ENCODE data around the gene IGHMBP2.

IGHMBP2 gene

DNA sequence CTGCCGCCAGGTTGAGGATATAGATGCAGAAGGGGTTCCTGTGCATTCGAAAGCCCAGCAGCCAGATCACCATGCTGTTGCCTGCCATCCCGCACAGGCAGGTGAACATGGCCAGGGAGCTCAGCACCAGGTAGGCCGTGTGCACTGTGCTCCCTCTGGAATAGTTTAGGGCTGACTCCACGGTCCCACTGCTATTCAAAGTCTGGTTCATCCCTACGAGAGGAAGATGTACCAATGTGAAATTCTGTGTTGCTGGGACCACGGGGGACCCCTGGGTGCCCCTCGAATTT lies 77.0 kb downstream of the IGHMBP2 start, which contains the start of gene MRGPRD:
TSS of gene MRGPRD (minus strand) at position 211 of the 290 bp plus-strand sequence. CDS start at position 211, 0 bp downstream.
- DNase-seq (ENCODE audit: low read depth in 1 of 2, low spot score in 1 of 2) = no peak

DNA sequence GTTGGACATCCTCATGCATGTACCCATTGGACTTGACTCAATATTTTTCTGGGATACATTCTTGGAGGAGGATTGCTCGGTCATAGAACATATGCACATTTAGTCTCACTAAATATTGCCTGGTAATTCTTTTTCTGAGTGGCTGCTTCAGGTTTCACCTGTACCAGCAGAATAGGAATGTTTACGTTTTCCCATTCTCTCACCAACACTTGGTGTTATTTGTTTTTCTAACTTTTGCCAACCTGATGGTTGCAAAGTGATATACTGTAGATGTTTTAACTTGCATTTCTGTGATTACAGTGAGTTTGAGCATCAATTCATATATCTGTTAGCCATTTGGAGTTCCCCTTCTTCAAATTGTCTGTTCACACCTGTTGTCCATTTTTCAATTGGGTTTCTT lies 78.4 kb downstream of the IGHMBP2 start:
- DNase-seq (ENCODE audit: low read depth in 1 of 2, low spot score in 1 of 2) = no peak

DNA sequence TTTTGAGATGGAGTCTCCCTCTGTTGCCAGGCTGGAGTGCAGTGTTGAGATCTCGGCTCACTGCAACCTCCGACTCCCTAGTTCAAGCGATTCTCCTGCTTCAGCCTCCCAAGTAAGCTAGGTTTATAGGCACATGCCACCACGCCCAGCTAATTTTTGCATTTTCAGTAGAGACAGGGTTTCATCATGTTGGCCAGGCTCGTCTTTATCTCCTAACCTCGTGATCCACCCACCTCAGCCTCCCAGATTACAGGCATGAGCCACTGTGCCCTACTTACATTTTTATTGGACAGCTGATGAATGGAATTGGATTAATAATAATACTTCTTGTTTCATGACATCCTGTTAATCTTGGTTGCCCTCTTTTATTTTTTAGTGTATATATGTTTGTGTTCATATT lies 80.1 kb downstream of the IGHMBP2 start:
- DNase-seq (ENCODE audit: low read depth in 1 of 2, low spot score in 1 of 2) = no peak

DNA sequence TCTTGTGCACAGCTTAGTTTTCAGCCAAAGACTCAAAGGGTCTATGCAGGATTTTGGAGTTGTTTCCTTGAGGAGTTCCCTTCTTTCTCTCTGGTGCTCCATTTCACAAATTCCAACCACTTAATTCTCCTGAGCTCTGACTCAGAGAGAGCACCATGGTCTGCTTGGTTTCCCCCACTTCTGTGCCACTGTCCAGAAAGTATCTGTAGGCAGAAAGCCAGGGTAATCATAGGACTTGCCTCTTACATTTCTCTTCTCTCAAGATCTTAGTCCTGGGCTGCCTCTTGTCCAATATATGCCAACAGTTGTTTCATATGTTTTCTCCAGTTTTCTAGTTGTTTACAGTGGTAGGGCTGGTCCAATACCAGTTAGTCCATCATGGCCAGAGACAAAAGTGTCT lies 83.5 kb downstream of the IGHMBP2 start:
- DNase-seq (ENCODE audit: low read depth in 1 of 2, low spot score in 1 of 2) = no peak

DNA sequence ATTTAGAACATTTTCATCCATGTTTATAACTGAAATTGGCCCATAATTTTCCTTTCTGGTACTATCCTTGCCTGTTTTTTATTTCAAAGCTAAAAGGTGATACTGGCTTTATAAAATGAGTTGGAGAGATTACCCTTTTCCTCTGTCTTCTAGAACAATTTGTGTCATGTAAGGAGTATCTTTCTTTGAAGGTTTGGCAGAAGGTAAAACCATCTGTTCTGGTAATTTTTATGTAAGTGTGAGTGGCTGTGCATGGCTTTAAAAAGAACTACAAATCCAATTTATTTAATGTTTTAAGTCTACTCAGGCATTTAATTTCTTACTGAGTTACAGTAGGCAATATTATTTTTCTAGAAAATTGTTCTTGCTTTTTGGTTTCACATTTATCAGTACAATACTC lies 84.8 kb downstream of the IGHMBP2 start:
- DNase-seq (ENCODE audit: low read depth in 1 of 2, low spot score in 1 of 2) = no peak

All from stimulated activated CD4-positive, alpha-beta T cell treated with anti-CD3 and anti-CD28 coated beads, Interleukin-15, amount 100 ng/mL, for 1 hour (primary cell).